Endothelial cell of hepatic sinusoid (primary cell): ENCODE results near the gene TAS2R10.

ENCODE experiments used
- in situ Hi-C: cut with HindIII; loops from 2 replicates; pipeline ENCODE4 v1.10.0; 2017; ENCODE audit warnings: low sequenced_read_pairs

TAS2R10 gene

DNA sequence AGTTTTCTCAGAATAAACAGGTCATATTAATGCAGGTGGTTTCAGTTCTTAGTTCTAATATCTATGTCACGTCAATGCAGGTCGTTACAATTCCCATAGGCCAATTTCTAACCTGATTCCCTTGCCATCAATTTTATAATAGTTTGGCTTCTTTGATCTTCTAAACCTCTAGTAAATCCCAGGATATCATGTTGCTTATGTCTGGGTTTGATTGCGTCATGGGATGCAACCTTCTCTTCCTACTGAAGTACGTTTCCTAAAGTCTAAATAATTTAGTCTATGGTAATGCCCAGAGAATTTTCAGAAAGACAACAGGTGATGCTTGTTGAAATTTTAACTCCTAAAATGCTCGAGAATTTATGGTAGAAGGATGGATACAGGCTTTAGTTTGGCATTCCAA is 42.9 kb downstream of the TAS2R10 start:
- in situ Hi-C loops: loop anchor here (25.0 kb wide), 1 partner anchor 704 kb away; no protein-coding TSS in a partner anchor

DNA sequence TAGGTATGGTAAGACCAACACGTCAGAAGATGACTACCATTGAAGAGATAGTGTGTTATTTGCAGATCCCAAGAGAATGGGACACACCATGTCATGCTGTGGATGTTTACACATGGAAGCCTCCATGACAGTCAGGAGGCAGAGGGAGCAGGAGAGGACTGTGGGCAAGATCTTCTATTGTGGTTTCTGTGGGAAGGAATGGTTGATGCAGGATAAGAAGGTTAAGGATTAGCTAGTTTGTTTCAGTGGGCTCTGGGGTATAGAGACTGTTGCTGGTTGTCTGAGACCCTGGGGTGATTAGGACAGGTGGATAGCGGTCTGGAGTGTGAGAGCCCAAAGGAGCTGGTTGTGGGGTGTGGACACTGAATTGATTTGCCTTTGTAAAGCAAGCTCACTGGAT is 47.1 kb downstream of the TAS2R10 start:
- in situ Hi-C loops: loop anchor here (25.0 kb wide), 1 partner anchor 708 kb away; no protein-coding TSS in a partner anchor
